GM19395 (cell line): ENCODE results near the gene DPAGT1.
"Not testable (repeated sequence)": the region's sequence is repeated elsewhere in the genome, so short reads cannot be mapped to it uniquely, and the experiment has no call there.

Source experiments
- ATAC-seq: cut with Tn5 transposase; IDR thresholded peaks from one replicate; pipeline ENCODE4 v1.9.1; 2021; ENCODE audit warnings: mild to moderate bottlenecking, moderate library complexity; ENCODE audit not compliant: unreplicated experiment

The DPAGT1 gene

DNA sequence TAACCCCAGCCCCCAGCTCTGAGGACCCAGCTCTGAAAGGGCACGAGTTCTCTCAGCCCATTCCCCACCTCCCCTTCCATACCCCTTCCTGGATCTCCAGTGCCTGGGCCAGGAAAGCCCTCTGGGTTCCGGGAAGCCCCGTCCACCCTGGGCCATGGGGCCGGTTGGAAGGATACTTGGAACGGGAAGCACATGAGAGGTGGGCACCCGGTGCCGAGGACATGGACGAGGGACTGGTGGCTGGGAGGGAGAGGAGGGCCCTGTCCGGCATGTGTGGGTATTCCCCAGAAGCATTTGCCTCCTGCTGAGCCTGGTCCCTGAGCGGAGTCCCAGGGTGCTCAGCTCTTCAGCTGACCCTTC, 14.6 kb upstream of the DPAGT1 start:
- ATAC-seq = no peak

DNA sequence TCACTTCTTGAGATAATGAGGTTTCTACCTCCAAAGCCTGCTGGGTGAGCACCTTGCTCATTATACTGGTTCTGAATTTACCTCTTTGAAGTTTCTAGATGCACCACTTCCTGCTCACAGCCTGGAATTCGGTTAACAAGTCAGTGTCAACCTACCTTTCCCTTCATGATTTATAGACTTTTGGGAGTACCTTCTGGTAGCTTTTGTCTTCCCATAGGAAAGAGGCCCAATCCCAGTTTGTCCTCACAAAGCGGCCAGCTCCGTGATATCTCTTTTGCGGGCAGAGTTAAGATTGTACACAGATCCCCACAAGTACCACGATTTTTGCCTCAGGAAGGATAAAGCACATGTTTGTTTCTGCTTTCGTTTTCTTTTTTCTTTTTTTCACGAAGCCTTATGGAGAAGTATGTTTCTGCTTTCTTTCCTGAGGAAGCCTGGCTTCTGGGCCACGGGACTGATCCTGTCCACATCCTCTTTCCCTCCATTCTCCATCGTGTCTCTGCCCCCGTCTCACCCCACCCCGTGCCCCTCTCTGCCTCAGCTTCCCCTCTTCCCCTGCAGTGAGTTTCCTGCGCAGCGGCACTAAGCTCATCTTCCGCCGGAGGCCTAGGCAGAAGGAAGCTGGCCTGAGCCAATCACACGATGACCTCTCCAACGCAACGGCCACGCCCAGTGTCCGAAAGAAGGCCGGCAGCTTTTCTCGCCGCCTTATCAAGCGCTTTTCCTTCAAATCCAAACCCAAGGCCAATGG, 14.0 kb upstream of the DPAGT1 start:
- no peak for ATAC-seq

GRCh38 chr11:119114351-119114750, 12.7 kb upstream of the DPAGT1 start:
- ATAC-seq = no peak

DNA sequence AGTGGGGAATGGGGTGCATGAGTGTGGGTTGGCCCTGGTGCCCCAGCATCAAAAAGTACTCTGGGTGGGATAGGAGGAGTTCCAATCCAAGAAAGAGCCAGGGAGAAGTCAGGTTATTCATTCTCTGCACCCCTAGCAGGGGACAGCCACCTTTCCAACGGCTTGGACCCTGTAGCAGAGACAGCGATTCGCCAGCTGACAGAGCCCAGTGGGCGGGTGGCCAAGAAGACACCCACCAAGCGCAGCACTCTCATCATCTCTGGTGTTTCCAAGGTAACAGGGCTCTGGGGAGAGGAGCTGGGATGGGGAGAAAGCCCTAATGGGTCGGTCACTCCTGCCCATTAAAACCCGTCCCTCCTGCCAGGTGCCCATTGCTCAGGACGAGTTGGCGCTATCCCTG, 12.1 kb upstream of the DPAGT1 start:
- no peak for ATAC-seq

GRCh38 chr11:119112314-119113020, 10.8 kb upstream of the DPAGT1 start:
- ATAC-seq = no peak

- ATAC-seq = no peak
Measured at GRCh38 chr11:119111361-119111925, 9.8 kb upstream of the DPAGT1 start.

DNA sequence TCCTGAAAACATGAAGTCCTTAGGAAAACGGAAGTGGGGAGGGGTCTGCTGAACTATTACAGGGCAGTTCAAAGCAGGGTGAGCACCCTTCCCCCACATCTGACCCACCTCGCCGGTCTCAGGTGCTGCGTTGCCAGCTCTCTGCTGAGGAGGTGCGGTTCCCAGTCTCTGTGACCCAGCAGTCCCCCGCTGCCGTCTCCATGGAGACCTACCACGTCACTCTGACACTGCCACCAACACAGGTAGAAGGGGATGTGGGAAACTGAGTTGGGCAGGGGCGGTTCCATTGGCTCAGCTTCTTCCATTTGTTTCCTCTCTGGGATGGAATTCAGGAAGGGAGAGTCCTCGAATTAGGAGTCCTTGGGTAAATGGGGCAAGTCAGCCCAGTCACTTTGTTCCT, 8.8 kb upstream of the DPAGT1 start:
- ATAC-seq = no peak

DNA sequence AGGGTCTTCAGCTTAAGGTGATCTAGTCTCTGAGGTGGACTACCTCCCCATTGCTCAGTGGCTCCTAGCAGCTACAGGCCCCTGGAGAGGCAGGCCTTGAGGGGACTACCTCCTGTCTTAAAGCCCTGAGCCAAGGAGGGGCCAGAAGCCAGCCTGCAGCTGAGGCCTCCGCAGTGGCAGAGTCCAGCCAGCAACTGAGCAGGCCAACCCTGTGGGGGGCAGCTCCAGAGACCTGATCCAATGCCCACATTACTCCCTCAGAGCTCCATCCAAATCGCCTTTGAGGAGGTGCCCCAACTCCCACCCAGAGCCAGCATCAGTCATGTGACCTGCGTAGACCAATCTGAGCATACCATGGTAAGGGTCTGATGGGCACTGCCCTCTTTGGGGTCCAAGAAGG, 8.2 kb upstream of the DPAGT1 start:
- no peak for ATAC-seq

DNA sequence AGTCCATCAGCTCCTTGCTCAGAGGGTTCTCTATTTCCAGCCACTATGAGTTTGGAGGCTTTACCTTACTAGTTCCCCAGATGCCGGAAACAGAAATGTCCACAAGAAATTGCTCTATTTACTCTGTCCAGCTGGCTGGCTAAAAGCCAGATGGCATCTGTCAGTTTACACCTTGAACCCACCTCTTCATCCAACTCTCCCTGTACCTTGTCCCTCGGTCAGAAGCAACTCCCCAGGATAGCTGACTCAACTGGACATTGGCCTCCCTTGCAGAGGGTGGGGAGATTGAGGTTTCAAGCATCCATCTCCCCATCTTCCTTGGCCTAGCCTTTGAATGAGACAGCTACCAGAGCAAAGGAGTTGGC, 7.2 kb upstream of the DPAGT1 start:
- no peak for ATAC-seq

DNA sequence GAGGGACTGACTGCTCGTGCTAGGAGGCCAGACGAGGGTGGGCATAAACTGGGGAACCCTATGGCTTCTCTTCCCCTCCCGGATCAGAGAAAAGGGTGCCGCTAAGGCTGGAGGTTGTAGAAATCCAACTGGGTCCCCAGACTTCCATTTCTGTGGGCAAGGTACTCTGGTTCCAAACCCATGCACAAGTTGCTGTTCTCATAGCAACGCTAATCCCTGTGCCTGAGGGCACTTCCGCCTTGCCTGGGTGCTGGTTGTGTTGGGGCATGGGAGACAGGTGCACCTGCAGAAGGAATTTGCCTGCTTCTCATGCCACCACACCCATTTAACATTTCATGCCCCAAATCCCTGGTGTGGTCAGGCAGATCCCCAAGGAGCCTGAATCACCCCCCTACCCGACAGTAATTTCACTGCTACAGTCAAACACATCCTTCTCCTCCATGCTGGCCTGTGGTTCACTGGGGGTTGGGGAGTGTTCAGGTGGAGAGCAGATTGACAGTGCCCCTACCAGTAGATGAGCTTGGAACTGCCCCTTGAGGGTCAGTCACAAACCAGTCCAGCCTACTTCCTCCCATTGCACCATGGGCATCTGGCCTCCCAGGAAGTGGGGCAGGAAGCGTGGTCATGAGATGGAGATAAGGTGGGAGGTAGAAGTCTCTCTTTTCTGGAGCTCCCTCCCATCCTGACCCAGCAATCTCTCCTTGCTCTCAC, 6.6 kb upstream of the DPAGT1 start:
- peak; percentile 4 for ATAC-seq

- ATAC-seq = peak; percentile 25
Measured at GRCh38 chr11:119107538-119108145, 6.0 kb upstream of the DPAGT1 start.

- peak; percentile 75 for ATAC-seq
Measured at GRCh38 chr11:119106564-119107537, 5.2 kb upstream of the DPAGT1 start, which contains the start of gene C2CD2L. C2CD2L (plus strand) TSS chr11:119107344; CDS start chr11:119107742, 398 bp downstream.

DNA sequence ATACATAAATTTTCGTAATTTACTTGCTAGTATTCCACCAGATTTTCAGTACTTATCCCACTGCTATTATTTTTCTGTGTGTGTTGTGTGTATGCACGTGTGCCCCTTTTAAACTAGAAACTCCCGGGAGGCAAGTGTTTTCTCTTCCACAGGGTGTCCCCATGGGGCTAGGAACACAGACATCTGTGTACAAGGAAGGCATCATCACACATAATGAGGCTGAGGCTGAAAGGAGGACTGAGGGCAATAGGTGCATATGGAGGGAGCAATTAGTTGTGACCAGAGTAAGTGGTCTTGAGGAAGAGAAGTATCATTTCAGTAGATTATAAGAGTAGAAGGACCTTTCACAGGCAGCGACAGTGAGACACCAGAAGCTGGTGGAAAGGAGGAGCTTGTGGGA, 2.1 kb upstream of the DPAGT1 start:
- ATAC-seq = no peak

GRCh38 chr11:119103161-119103664, 1.6 kb upstream of the DPAGT1 start:
- not testable (repeated sequence) for ATAC-seq

- peak; percentile 18 for ATAC-seq
Measured at GRCh38 chr11:119100994-119101758, 477 bp downstream of the DPAGT1 start.

DNA sequence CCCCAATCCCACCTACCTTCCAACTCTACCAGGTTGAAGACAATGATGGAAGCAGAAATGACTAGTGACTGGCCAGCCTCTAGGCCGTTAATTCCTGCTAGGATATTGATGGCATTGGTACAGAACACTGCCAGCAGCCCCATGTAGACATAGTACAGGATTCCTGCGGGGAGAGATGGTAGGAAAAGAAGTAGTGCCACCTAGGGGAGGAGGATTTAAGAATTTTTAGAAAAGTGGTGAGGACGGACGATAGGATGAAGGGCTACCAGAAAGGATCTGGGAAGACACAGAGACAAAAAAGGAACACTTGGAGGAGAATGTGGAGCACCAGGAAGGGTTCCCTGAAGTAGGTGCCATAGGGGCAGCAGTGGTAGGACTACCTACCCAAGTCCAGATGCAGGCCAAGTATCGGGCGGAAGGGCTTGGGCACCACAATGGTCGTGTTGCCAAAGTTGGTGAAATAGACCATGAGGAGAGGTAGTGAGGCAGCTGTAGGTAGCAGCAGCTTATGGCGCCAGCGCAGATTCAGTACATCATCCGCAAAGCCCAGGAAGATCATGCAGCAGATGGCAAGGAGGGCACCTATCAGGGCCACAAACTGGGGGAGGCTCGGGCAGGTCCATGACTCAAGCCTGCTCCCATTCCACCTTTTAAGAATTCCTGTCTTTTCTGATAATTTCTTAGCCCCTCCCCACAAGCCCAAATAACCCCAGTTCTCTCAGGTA, 1.2 kb downstream of the DPAGT1 start:
- no peak for ATAC-seq

DNA sequence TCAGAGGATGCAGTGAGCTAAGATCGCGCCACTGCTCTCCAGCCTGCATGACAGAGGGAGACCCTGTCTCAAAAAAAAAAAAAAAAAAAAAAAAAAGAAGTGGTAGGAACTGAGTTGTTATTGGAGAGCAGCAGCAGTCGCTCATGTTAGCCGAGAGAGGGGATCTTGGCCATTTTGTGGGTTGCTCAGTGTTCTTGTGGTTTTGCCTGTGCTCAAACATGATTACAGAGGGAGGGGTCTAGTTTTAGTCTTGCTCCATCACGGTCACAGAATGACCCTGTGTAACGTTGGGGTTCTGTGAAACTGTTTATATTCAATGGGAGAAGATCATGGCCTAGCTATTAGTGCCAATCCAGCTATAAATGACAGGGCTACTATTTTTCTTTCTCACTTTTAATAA, 1.9 kb downstream of the DPAGT1 start:
- no peak for ATAC-seq
